Panc1 (cell line): ENCODE data around the gene NDUFA13. TPM values are rescaled to one million over a fixed set of nuclear protein-coding genes. Genes with fewer than 3 reads are reported as not detected.

Experiments
- ATAC-seq: fragments of 200-7000 bp; cut with Tn5 transposase; 2 replicates; pipeline ENCODE4 v1.9.1; 2020; ENCODE audit warnings: mild to moderate bottlenecking, moderate library complexity
- Bru-seq: library from RNA; stranded (reverse); fragments of 400-500 nt; gene quantifications from one replicate; lab custom pipeline; 2021; lab: Mats Ljungman, UMichigan
- BruChase-seq, 2 experiments: library from RNA; stranded (reverse); fragments of 400-500 nt; gene quantifications; one replicate each; lab custom pipeline; 2021; lab: Mats Ljungman, UMichigan
- BruUV-seq: library from RNA; stranded (reverse); fragments of 400-500 nt; replicated peaks from 2 replicates; lab custom pipeline; 2021; lab: Mats Ljungman, UMichigan
- CTCF ChIA-PET: fragments of 300-600 bp; sonication (Branson Sonifier 250); formaldehyde crosslinking; loops from one replicate; lab custom pipeline; 2022; ENCODE audit warnings: antibody characterized with exemption; lab: Charles Lee
- POLR2A ChIA-PET: fragments of 300-600 bp; sonication (Branson Sonifier 250); formaldehyde crosslinking; loops from one replicate; lab custom pipeline; 2022; ENCODE audit warnings: antibody characterized with exemption; lab: Charles Lee
- DNase-seq: peaks from one replicate; pipeline ENCODE4 v3.0.0-alpha.2; 2010; ENCODE audit warnings: low read depth, low spot score
- H3K27ac ChIP-seq: 2 replicates; pipeline ENCODE4 v1.5.1; 2011; ENCODE audit warnings: mild to moderate bottlenecking, low read length, inconsistent platforms
- H3K27me3 ChIP-seq: fragments of 200-500 bp; sonication (Bioruptor generic); 2 replicates; pipeline ENCODE4 v1.6.0; 2014; ENCODE audit warnings: low read length, inconsistent platforms; ENCODE audit not compliant: control insufficient read depth, insufficient read depth
- H3K36me3 ChIP-seq: fragments of 200-500 bp; sonication (Bioruptor generic); 2 replicates; pipeline ENCODE4 v1.5.1; 2014; ENCODE audit warnings: inconsistent platforms, mild to moderate bottlenecking, low read length, moderate library complexity; ENCODE audit not compliant: control insufficient read depth, insufficient read depth
- H3K4me1 ChIP-seq: 2 replicates; pipeline ENCODE4 v1.5.1; 2011; ENCODE audit warnings: inconsistent platforms, mild to moderate bottlenecking, low read length, moderate library complexity; ENCODE audit not compliant: control insufficient read depth, insufficient read depth
- H3K4me3 ChIP-seq, 2 experiments: 2 replicates each; pipeline ENCODE4 v1.5.1; 2011 to 2012; ENCODE audit warnings: low read depth in 2 of 2, low read length in 2 of 2, mild to moderate bottlenecking in 2 of 2, inconsistent platforms in 1 of 2, moderate library complexity in 1 of 2
- H3K9me3 ChIP-seq: fragments of 200-500 bp; sonication (Bioruptor generic); 2 replicates; pipeline ENCODE4 v1.5.1; 2014; ENCODE audit warnings: low read depth, mild to moderate bottlenecking, inconsistent platforms, low read length, moderate library complexity; ENCODE audit not compliant: control insufficient read depth, insufficient read depth
- CTCF ChIP-seq: fragments of 450-650 bp; IDR thresholded peaks from 2 replicates; pipeline ENCODE4 v1.5.1; 2017; ENCODE audit warnings: mild to moderate bottlenecking
- POLR2AphosphoS5 ChIP-seq: IDR thresholded peaks from 2 replicates; pipeline ENCODE4 v1.6.1; 2012; ENCODE audit warnings: mild to moderate bottlenecking, low read depth, low read length, moderate library complexity
- REST ChIP-seq, 2 experiments: IDR thresholded peaks; 2 replicates each; pipeline ENCODE4 v1.6.1; 2011 to 2012; ENCODE audit warnings: low read depth in 2 of 2, control low read depth in 1 of 2, low read length in 1 of 2, mild to moderate bottlenecking in 1 of 2, moderate library complexity in 1 of 2; ENCODE audit not compliant: insufficient read depth in 1 of 2
- SIN3A ChIP-seq: IDR thresholded peaks from 2 replicates; pipeline ENCODE4 v1.6.1; 2012; ENCODE audit warnings: low read depth, mild to moderate bottlenecking, low read length, moderate library complexity, borderline replicate concordance; ENCODE audit not compliant: insufficient read depth
- TCF7L2 ChIP-seq: IDR thresholded peaks from 2 replicates; pipeline ENCODE4 v1.6.1; 2011; ENCODE audit warnings: mild to moderate bottlenecking, low read depth, low read length, inconsistent platforms
- in situ Hi-C: cut with HindIII; loops from 2 replicates; pipeline ENCODE4 v1.10.0; 2016; ENCODE audit warnings: low sequenced_read_pairs, low pct_unique_long_range_greater_than_20kb
- intact Hi-C: fragments of 100-400 bp; cut with micrococcal nuclease; formaldehyde crosslinking; loops from one replicate; pipeline ENCODE4 v1.10.0; 2022; ENCODE audit not compliant: unreplicated experiment
- long read RNA-seq: library from polyadenylated mRNA; unstranded; transcript quantifications from one replicate; pipeline ENCODE4 v2.0.0, GENCODE V29; 2021; ENCODE audit not compliant: unreplicated experiment
- polyA plus RNA-seq: library from polyadenylated mRNA; unstranded; fragments of >200 nt; gene quantifications from one replicate; pipeline ENCODE4 v1.2.1, GENCODE V29; 2012; ENCODE audit warnings: missing spikeins; ENCODE audit not compliant: insufficient read length
- total RNA-seq: library from RNA; stranded (reverse); gene quantifications from one replicate; pipeline ENCODE4 v1.2.1, GENCODE V29; 2021; ENCODE audit not compliant: unreplicated experiment

The NDUFA13 gene
- total RNA-seq: 287 TPM
- polyA plus RNA-seq: 549 TPM
- Bru-seq, nascent RNA: percentile 87 among the genes with signal in this experiment
- percentile 90 among the genes with signal in this experiment for BruChase-seq, experiment 1, labeled RNA remaining after a 2-hour chase
- percentile 92 among the genes with signal in this experiment for BruChase-seq, experiment 2, labeled RNA remaining after a 6-hour chase
- long read RNA-seq, transcript NDUFA13-204 (5 exons, 991 nt): major isoform, 161 of 188 reads
- long read RNA-seq, partial matches to known transcripts: 27 of 188 reads
- long read RNA-seq, other reads (novel, unspliced or antisense): 0 of 188 reads

DNA sequence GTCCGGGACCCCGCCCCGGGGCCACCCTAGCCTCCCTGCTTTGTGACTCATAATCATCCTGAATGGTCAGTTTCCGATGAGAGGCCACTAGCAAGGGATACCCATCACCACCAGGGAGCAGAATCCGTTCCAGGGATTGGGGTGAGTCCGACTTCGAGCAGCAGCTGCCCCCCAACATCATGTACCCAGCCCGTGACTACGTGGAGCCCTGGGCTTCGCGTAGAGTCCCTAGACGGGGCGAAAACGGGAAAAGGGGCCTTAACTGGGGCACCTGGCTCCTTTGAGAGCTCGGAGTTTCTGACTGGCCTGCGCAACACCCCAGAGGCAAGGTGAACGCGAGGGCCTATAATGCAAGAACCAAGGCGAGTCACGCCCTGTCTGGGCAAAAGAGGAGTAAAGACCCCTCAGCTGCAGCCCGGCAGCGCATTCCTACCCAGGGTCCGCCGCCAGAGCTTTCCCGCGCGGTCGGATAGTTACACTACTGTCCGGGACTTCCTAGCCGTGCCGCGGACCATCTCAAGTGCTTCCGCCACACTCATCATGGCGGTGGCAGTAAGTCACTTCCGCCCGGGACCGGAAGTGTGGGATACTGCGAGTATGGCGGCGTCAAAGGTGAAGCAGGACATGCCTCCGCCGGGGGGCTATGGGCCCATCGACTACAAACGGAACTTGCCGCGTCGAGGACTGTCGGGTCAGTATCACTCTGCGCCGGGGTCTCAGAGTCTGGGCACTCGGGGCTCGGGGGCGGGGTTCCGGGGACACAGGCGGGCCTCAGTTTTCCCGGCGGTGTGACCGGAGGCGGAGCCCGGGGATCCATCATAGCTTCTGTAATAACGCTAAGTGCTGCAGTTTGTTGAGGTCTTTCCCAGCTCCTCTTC lies at the start of gene NDUFA13:
TSS of gene NDUFA13 (plus strand) at position 584 of the 878 bp plus-strand sequence. CDS start at position 598, 14 bp downstream.
- POLR2A ChIA-PET: no interaction called here
- no peak for DNase-seq
- H3K4me3 ChIP-seq: peak within 1 kb of the TSS; percentile 73 to 80
- BruUV-seq: TSS peak; percentile 96
- CTCF ChIA-PET: no interaction called here
- peak within 1 kb of the TSS; percentile 84 for H3K27ac ChIP-seq
- TF ChIP-seq POLR2AphosphoS5 (peak; percentile 89), CTCF (no peak), TCF7L2 (peak; percentile 52; the same call in 1 of the 2 replicates), REST (IDR thresholded peaks at IDR 0.05; ENCODE audit: insufficient read depth in 1 of 2, low read depth in 2 of 2, low read length in 1 of 2) (no peak), SIN3A (peak; percentile 78; the same call in 1 of the 2 replicates)
- 0 out of 2 replicates have a peak, but pooled peaks cover 2% of the 10 kb centered on the region for H3K36me3 ChIP-seq
- no peaks in the 10 kb centered on the region for H3K9me3 ChIP-seq
- ATAC-seq: peak; percentile 96
- no peaks in the 10 kb centered on the region for H3K4me1 ChIP-seq
- in situ Hi-C loops (no loop called here), intact Hi-C loops (no loop called here)
- H3K27me3 ChIP-seq: no peaks in the 10 kb centered on the region

- ChIA-PET CTCF (no interaction called here), POLR2A (interaction anchor here (0.6 to 0.7 kb wide), 2 partner anchors 17 to 53 kb away, joined by 3 to 8 read pairs; no protein-coding TSS in a partner anchor)
- no peaks in the 10 kb centered on the region for H3K27me3 ChIP-seq
- H3K4me1 ChIP-seq: no peaks in the 10 kb centered on the region
- no peak for ATAC-seq
- H3K27ac ChIP-seq: no peak overlapping the region
- intact Hi-C loops (no loop called here), in situ Hi-C loops (no loop called here)
- H3K36me3 ChIP-seq: no peaks in the 10 kb centered on the region; the same call in 1 of the 2 replicates
- TSS peak; percentile 56 for BruUV-seq
- peaks cover 12% of the 10 kb centered on the region; the same call in 1 of the 2 replicates for H3K9me3 ChIP-seq
- no peak overlapping the region for H3K4me3 ChIP-seq
- DNase-seq: no peak
- no peak for TF ChIP-seq REST (IDR thresholded peaks at IDR 0.05; ENCODE audit: insufficient read depth in 1 of 2, low read depth in 2 of 2, low read length in 1 of 2)
- no peak for TF ChIP-seq TCF7L2
Observed at GRCh38 chr19:19468424-19469050, 47.5 kb upstream of the NDUFA13 start.
